Activated CD8-positive, alpha-beta memory T cell treated with anti-CD3 and anti-CD28 coated beads for 36 hours (primary cell): Measurements from ENCODE around the gene DOCK8. TPM values are rescaled to one million over a fixed set of nuclear protein-coding genes. Genes with fewer than 3 reads are reported as not detected.
"Not testable (repeated sequence)": the region's sequence is repeated elsewhere in the genome, so short reads cannot be mapped to it uniquely, and the experiment has no call there.

ENCODE experiments used
- CTCF ChIA-PET: fragments of 350-600 bp; sonication (Branson Sonifier 250); formaldehyde crosslinking; loops from one replicate; lab custom pipeline; 2021; ENCODE audit warnings: antibody characterized with exemption; lab: Charles Lee
- POLR2A ChIA-PET: fragments of 350-600 bp; sonication (Branson Sonifier 250); formaldehyde crosslinking; loops from one replicate; lab custom pipeline; 2021; ENCODE audit warnings: antibody characterized with exemption; lab: Charles Lee
- total RNA-seq, 2 experiments: library from RNA; stranded (reverse); gene quantifications; one replicate each; pipeline ENCODE4 v1.2.3, GENCODE V29; 2021

The DOCK8 gene
- total RNA-seq, 2 experiments from 2014 or later: 133 to 140 TPM

GRCh38 chr9:221989-222776, 7.5 kb downstream of the DOCK8 start:
- POLR2A ChIA-PET: interaction anchor here (0.6 kb wide), 1 partner anchor 225 kb away, joined by 3 read pairs; no protein-coding TSS in a partner anchor

DNA sequence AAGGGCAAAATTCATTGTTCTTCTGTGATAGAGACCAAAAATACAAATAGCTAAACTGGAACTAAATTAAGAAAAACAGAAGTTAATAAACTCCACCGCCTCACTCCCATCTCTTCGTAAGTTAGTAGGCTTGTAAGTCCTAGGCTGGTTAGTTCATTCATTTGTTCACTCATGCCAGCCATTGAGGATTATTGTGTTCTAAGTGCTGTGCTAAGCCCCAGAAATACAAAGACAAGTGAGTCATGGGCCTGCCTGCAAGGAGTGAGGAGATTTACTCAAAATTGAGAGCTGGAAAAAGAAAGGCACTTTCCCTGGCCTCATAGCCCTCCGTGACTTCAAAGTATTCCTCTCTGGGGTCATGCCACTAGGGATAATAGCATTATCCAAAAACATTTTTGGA, 8.5 kb downstream of the DOCK8 start:
- CTCF ChIA-PET: interaction anchor here (1.7 kb wide), 1 partner anchor 8 kb away, joined by 4 read pairs; no protein-coding TSS in a partner anchor
- POLR2A ChIA-PET: no interaction called here

More at GRCh38 chr9:221989-222776, 7.5 kb downstream of the DOCK8 start:
- CTCF ChIA-PET: no interaction called here

DNA sequence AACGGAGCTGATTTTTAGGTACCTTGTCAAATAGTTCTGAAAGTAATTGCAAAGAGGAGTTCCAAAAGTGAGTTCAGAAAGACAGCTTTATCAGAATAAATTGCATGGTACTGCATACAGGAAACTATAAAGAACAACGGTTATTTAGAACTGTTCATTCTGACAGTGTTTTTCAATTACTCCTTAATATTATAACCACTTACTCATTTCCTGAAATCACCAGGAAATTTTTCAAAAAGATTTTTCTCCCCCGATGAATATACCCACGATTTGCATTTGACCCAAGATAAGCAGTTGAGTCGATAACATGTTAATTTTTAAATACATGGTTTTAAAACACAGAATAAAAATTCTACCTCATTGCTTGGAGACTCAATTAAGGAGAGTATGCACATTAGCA, 9.4 kb downstream of the DOCK8 start:
- ChIA-PET CTCF (interaction anchor here (1.7 kb wide), 1 partner anchor 9 kb away, joined by 4 read pairs; no protein-coding TSS in a partner anchor), POLR2A (no interaction called here)

GRCh38 chr9:224582-225520, 10.2 kb downstream of the DOCK8 start:
- CTCF ChIA-PET: interaction anchor here (1.7 kb wide), 1 partner anchor 9 kb away, joined by 4 read pairs; no protein-coding TSS in a partner anchor

DNA sequence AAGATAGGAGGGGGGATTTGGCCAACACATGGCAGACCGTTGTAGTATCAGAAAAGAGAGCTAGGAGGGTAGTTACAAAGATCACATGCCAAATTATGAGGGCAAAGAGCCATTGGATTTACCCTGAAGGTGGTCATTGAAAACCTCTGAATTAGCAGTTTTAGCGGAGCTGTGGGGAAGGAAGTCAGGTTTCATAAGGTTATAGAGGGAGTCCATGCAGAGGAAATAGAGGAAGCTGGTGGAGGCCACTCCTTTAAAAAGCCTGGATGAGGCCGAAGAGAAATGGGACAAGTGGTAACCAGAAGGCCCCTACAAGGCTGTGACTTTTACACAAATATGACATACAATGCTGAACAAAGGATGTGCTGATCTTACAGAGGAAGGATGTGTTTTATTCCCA, 13.2 kb downstream of the DOCK8 start:
- POLR2A ChIA-PET: no interaction called here
- CTCF ChIA-PET: no interaction called here

More at GRCh38 chr9:224582-225520, 10.2 kb downstream of the DOCK8 start:
- POLR2A ChIA-PET: interaction anchor here (0.5 kb wide), 1 partner anchor 57 kb away, joined by 9 read pairs; no protein-coding TSS in a partner anchor

- POLR2A ChIA-PET: no interaction called here
- CTCF ChIA-PET: no interaction called here
Measured at GRCh38 chr9:228929-229695, 14.4 kb downstream of the DOCK8 start.

- POLR2A ChIA-PET, CTCF ChIA-PET: not testable (repeated sequence)
Measured at GRCh38 chr9:231625-232024, 17.0 kb downstream of the DOCK8 start.

DNA sequence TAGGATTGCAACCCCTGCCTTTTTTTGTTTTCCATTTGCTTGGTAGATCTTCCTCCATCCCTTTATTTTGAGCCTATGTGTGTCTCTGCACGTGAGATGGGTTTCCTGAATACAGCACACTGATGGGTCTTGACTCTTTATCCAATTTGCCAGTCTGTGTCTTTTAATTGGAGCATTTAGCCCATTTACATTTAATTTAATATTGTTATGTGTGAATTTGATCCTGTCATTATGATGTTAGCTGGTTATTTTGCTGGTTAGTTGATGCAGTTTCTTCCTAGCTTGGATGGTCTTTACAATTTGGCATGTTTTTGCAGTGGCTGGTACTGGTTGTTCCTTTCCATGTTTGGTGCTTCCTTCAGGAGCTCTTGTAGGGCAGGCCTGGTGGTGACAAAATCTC, 19.0 kb downstream of the DOCK8 start:
- POLR2A ChIA-PET, CTCF ChIA-PET: not testable (repeated sequence)

GRCh38 chr9:237141-237857, 22.6 kb downstream of the DOCK8 start:
- POLR2A ChIA-PET: interaction anchor here (0.9 kb wide), 1 partner anchor 35 kb away, joined by 3 read pairs; no protein-coding TSS in a partner anchor

GRCh38 chr9:237858-238345, 23.2 kb downstream of the DOCK8 start:
- ChIA-PET POLR2A (no interaction called here), CTCF (interaction anchor here (1.4 kb wide), 1 partner anchor 145 kb away, joined by 4 read pairs; no protein-coding TSS in a partner anchor)

More at GRCh38 chr9:237141-237857, 22.6 kb downstream of the DOCK8 start:
- CTCF ChIA-PET: no interaction called here

- ChIA-PET POLR2A (no interaction called here), CTCF (interaction anchor here (1.8 kb wide), 1 partner anchor 28 kb away, joined by 6 read pairs; the partner anchor contains the start of gene DOCK8)
Measured at GRCh38 chr9:242461-243080, 27.9 kb downstream of the DOCK8 start.

GRCh38 chr9:248278-248961, 33.8 kb downstream of the DOCK8 start:
- ChIA-PET POLR2A (no interaction called here), CTCF (no interaction called here)

- ChIA-PET POLR2A (no interaction called here), CTCF (no interaction called here)
Measured at GRCh38 chr9:249025-249424, 34.4 kb downstream of the DOCK8 start.

DNA sequence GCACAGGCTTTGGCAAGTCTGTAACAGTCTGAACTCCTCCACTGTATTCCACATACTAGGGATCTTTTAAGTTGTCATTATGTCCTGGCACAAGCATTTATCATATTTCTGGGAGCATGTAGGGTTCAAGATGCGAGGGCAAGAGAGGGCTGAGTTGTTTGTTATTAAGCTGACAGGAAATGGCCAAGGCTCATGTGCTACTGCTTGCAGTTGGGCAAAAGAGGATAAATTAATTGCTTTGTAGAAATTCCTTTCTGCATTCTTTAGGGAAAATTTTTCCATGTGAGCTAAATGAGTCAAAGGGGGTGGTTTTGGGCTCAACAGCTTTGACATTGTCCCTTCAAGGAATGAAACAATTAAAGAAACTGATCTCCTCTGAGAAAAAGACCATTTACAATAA, 35.4 kb downstream of the DOCK8 start:
- ChIA-PET POLR2A (no interaction called here), CTCF (no interaction called here)

DNA sequence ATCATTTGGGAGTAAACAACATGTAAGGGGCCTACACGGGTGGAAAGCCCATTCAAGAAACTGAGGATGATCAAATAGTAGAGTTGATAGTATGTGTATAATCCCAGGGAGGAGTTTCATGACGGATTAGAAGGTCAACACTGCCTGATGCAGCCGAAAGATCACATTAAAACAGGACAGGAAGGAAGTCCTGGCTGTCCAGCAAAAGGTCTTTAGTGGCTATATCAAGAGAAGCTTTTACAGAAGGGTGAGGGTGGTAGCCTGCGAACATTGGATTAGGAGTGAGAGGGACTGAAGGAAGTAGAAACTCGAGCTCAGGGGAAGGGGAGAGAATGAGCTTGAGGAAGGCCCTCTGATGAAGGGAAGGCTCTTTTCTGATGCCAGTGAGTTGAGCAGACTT, 36.0 kb downstream of the DOCK8 start:
- POLR2A ChIA-PET: no interaction called here
- CTCF ChIA-PET: no interaction called here

DNA sequence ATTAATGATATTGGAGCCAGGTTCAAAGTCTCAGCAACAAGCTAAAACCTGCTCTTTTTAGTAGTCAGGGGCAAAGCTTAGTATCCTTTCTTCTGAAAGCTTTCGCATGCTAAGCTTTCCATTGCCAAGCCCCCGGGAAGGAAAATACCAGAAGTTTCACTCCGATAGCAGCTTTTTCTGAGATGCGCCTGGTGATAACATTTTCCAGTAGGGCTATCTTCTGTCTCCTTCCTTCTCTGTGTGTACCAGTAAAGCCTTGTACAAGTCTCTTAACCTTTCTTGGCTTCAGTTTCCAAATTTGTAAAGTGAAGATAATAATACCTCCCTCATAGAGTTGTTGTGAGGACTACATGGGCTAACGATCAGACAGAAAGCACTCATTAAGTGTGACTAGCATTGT, 36.7 kb downstream of the DOCK8 start:
- CTCF ChIA-PET: interaction anchor here (0.6 kb wide), 1 partner anchor 48 kb away, joined by 3 read pairs; no protein-coding TSS in a partner anchor
- POLR2A ChIA-PET: no interaction called here

DNA sequence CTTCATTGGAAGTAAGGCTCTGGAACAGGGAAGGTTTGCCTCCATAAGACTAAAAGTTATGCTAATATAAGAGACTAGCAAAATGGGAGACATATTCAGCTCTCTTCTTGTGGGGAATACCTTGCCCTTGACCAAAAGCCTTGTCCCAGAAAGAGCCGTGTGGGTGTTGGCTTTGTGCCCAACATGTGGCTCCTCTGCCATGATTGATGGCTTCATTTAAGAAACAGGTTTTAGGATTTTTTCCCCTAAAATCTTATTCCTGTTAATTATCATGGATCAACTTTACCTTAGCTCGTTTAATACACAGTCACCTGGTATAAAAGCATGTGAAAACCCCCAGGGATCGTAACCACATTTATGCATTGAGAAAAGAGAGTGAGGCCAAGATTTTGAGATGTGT, 38.9 kb downstream of the DOCK8 start:
- ChIA-PET POLR2A (no interaction called here), CTCF (no interaction called here)
